GM12878 (cell line): ENCODE measurements around the gene NFATC2. TPM values are rescaled to one million over a fixed set of nuclear protein-coding genes. Genes with fewer than 3 reads are reported as not detected.

ENCODE experiments used
- ATAC-seq: fragments of 200-7000 bp; cut with Tn5 transposase; 3 replicates; pipeline ENCODE4 v1.9.1; 2020; ENCODE audit warnings: mild to moderate bottlenecking, moderate library complexity
- BruUV-seq: library from RNA; stranded (reverse); fragments of 400-500 nt; replicated peaks from 2 replicates; lab custom pipeline; 2021; lab: Mats Ljungman, UMichigan
- CTCF ChIA-PET: fragments of 300-600 bp; sonication (Branson Sonifier 250); formaldehyde crosslinking; extraction: SDS; loops from one replicate; lab custom pipeline; 2021; ENCODE audit warnings: inconsistent platforms; lab: Yijun Ruan, JAX
- POLR2A ChIA-PET: fragments of 350-600 bp; formaldehyde crosslinking; extraction: SDS; loops from one replicate; lab custom pipeline; 2021; ENCODE audit warnings: inconsistent platforms; lab: Charles Lee
- RAD21 ChIA-PET: fragments of 300-600 bp; sonication (Branson Sonifier 250); formaldehyde crosslinking; loops from one replicate; lab custom pipeline; 2023; ENCODE audit warnings: antibody characterized with exemption; ENCODE audit not compliant: unreplicated experiment; lab: Charles Lee
- SMC1A ChIA-PET: fragments of 300-600 bp; sonication (Branson Sonifier 250); formaldehyde crosslinking; loops from one replicate; lab custom pipeline; 2023; ENCODE audit not compliant: unreplicated experiment, uncharacterized antibody; lab: Charles Lee
- DNase-seq: peaks from one replicate; pipeline ENCODE4 v3.0.0-alpha.2; 2011; ENCODE audit warnings: low read depth, low spot score
- FAIRE-seq: peaks from 3 replicates; lab custom pipeline; 2011; peaks lifted over from hg19 to GRCh38; lab: Jason Lieb, UNC
- H2AFZ ChIP-seq: 2 replicates; pipeline ENCODE4 v1.6.0; 2011; ENCODE audit warnings: low read depth, low read length, control low read depth; ENCODE audit not compliant: control insufficient read depth
- H3K27ac ChIP-seq: 2 replicates; pipeline ENCODE4 v1.5.1; 2011; ENCODE audit warnings: control low read depth; ENCODE audit not compliant: control insufficient read depth, insufficient read depth
- H3K27me3 ChIP-seq, 2 experiments: replicated peaks in 1 of 2; 2 replicates each; pipeline versions ENCODE4 v1.6.0 to v1.6.1; 2011; ENCODE audit warnings: low read length in 1 of 2; ENCODE audit not compliant: control insufficient read depth in 2 of 2, insufficient read depth in 2 of 2
- H3K36me3 ChIP-seq, 2 experiments: 2 replicates each; pipeline ENCODE4 v1.5.1; 2011; ENCODE audit warnings: low read length in 1 of 2; ENCODE audit not compliant: control insufficient read depth in 2 of 2, insufficient read depth in 2 of 2
- H3K4me1 ChIP-seq: 2 replicates; pipeline ENCODE4 v1.6.1; 2011; ENCODE audit warnings: mild to moderate bottlenecking, low read length, moderate library complexity, mixed read lengths; ENCODE audit not compliant: control insufficient read depth, insufficient read depth
- H3K4me2 ChIP-seq: 2 replicates; pipeline ENCODE4 v1.6.0; 2011; ENCODE audit warnings: control low read depth; ENCODE audit not compliant: control insufficient read depth, insufficient read depth
- H3K4me3 ChIP-seq: fragments of 200-600 bp; sonication (generic); 2 replicates; pipeline ENCODE4 v1.5.1; 2016
- H3K79me2 ChIP-seq: 2 replicates; pipeline ENCODE4 v1.6.0; 2011; ENCODE audit warnings: low read length; ENCODE audit not compliant: control insufficient read depth, insufficient read depth
- H3K9ac ChIP-seq: 2 replicates; pipeline ENCODE4 v1.8.0; 2011; ENCODE audit warnings: low read length, control low read depth, mixed read lengths; ENCODE audit not compliant: control insufficient read depth, insufficient read depth
- H3K9me3 ChIP-seq: replicated peaks from 3 replicates; pipeline ENCODE4 v1.5.1; 2011; ENCODE audit warnings: mild to moderate bottlenecking, low read length; ENCODE audit not compliant: control insufficient read depth, insufficient read depth
- H4K20me1 ChIP-seq: 2 replicates; pipeline ENCODE4 v1.6.0; 2011; ENCODE audit not compliant: control insufficient read depth, insufficient read depth
- CHD2 ChIP-seq: IDR thresholded peaks from 2 replicates; pipeline ENCODE4 v1.6.1; 2011; ENCODE audit warnings: low read depth, low read length, improper control_type of control experiment, borderline replicate concordance
- LARP7 ChIP-seq: fragments of 450-650 bp; IDR thresholded peaks from 2 replicates; pipeline ENCODE4 v1.6.1; 2017; ENCODE audit warnings: mild to moderate bottlenecking
- PAX5 ChIP-seq: IDR thresholded peaks from 2 replicates; pipeline ENCODE4 v1.6.1; 2011; ENCODE audit warnings: low read depth, low read length, borderline replicate concordance
- SIX5 ChIP-seq: IDR thresholded peaks from 2 replicates; pipeline ENCODE4 v1.6.1; 2011; ENCODE audit warnings: mild to moderate bottlenecking, low read depth, low read length, moderate library complexity; ENCODE audit not compliant: severe bottlenecking
- SMAD1 ChIP-seq: fragments of 450-650 bp; IDR thresholded peaks from 2 replicates; pipeline ENCODE4 v1.6.1; 2018; ENCODE audit warnings: mild to moderate bottlenecking, low read depth; ENCODE audit not compliant: partially characterized antibody
- SREBF1 ChIP-seq: IDR thresholded peaks from 2 replicates; pipeline ENCODE4 v1.6.1; 2012; ENCODE audit warnings: mild to moderate bottlenecking, low read length
- SRF ChIP-seq, 2 experiments: IDR thresholded peaks; 2 replicates each; pipeline ENCODE4 v1.6.1; 2011; ENCODE audit warnings: low read depth in 2 of 2, low read length in 2 of 2, mild to moderate bottlenecking in 1 of 2, moderate library complexity in 1 of 2
- SUPT20H ChIP-seq: IDR thresholded peaks from 2 replicates; pipeline ENCODE4 v1.6.1; 2011; ENCODE audit warnings: low read depth, mild to moderate bottlenecking, low read length, moderate library complexity, borderline replicate concordance; ENCODE audit not compliant: control insufficient read depth
- TBL1XR1 ChIP-seq: IDR thresholded peaks from 2 replicates; pipeline ENCODE4 v1.6.1; 2012; ENCODE audit warnings: low read depth, low read length, improper control_type of control experiment
- TCF7 ChIP-seq: IDR thresholded peaks from 2 replicates; pipeline ENCODE4 v1.6.1; 2014; ENCODE audit warnings: antibody characterized with exemption, borderline replicate concordance
- WGBS: methylation state at CpG from one replicate; pipeline ENCODE4 v1.1.6; 2016; ENCODE audit warnings: low lambda C conversion rate; ENCODE audit not compliant: insufficient replicate concordance, insufficient coverage; ENCODE audit errors: missing lambda C conversion rate; 5-methylcytosine and 5-hydroxymethylcytosine counted together
- in situ Hi-C: fragments of 300-500 bp; cut with MboI; formaldehyde crosslinking; loops from 9 replicates; pipeline ENCODE4 v1.14.3; 2018; ENCODE audit warnings: mixed read lengths
- intact Hi-C: fragments of 100-400 bp; cut with micrococcal nuclease; formaldehyde crosslinking; loops from one replicate; pipeline ENCODE4 v1.14.2; 2022; ENCODE audit not compliant: unreplicated experiment
- polyA plus RNA-seq, 11 experiments: library from polyadenylated mRNA; depleted of rRNA in 4 of 11; unstranded in 6 of 11; stranded (reverse) in 5 of 11; fragments of >200 nt; fragmentation: Nextera tagmentation in 4 of 11; fragmentation: Illumina TruSeq in 1 of 11; extraction: Ambion mirVana in 4 of 11; extraction: Trizol in 1 of 11; gene quantifications; 1 replicate in 1 of 11; 2 replicates in 10 of 11; pipeline versions ENCODE4 v1.2.1 to v1.2.3, GENCODE V29; 2011 to 2016; ENCODE audit warnings: inconsistent platforms in 2 of 11, missing spikeins in 2 of 11, low read depth in 1 of 11
- total RNA-seq, 4 experiments: library from RNA; depleted of rRNA in 3 of 4; stranded (reverse); fragments of >200 nt in 3 of 4; fragmentation: Illumina TruSeq in 1 of 4; extraction: Trizol in 1 of 4; gene quantifications; 2 replicates each; pipeline versions ENCODE4 v1.2.1 to v1.2.3, GENCODE V29; 2013 to 2021
- TF ChIP-seq, protein P1 (sequence below): fragments of 450-650 bp; conservative IDR thresholded peaks from 2 replicates; pipeline ENCODE4 v1.6.1; 2017; ENCODE audit warnings: mild to moderate bottlenecking, moderate library complexity
- TF ChIP-seq, protein P2 (sequence below): fragments of 450-650 bp; IDR thresholded peaks from 2 replicates; pipeline ENCODE4 v1.6.1; 2018; ENCODE audit warnings: mild to moderate bottlenecking, low read depth, moderate library complexity; ENCODE audit not compliant: partially characterized antibody
- TF ChIP-seq, protein P3 (sequence below): IDR thresholded peaks from 2 replicates; pipeline ENCODE4 v1.6.1; 2012; ENCODE audit warnings: improper control_type of control experiment, low read depth, low read length; ENCODE audit not compliant: insufficient replicate concordance

The NFATC2 gene
- total and polyA plus RNA-seq, 10 of the 15 experiments (the other 5 are each of a cell fraction or from before 2014, with no cell fraction given): 3.3 to 20.0 (median 7.3) TPM

DNA sequence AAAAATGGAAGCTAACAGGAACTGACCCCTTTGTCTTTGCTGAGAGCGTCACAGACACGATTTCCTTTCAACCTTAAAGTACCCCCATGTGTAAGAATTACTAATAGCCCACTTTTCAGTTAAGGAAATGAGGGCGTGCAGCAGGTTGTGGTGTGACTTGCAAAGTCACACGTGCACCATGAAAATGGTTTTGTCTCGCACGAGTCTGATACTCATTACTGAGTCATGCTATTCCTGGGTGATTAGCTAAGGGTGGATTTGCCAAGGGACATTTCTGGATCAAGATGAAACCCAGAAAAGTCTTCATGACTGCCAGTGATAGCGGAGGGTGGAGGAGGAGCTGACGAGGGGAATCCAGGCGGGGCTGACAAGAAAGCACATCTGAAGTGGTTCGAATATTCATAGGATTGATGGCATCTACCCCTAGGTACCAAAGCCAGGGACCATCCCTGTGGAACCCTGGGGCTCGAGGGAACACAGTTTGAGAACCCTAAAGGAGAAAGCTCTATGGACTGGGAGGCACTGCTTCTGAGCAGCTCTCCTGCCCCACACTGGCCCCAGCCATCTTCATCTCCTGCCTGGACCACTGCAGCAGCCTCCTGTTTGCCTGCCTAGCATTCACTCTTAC is 12.1 kb upstream of the NFATC2 start:
- intact Hi-C loops (no loop called here), in situ Hi-C loops (no loop called here)
- H3K36me3 ChIP-seq: no peaks in the 10 kb centered on the region
- ChIA-PET RAD21 (interaction anchor here (0.6 kb wide), 1 partner anchor 73 kb away, joined by 3 read pairs; no protein-coding TSS in a partner anchor), CTCF (interaction anchor here (0.9 to 1.2 kb wide), 4 partner anchors 10 to 168 kb away, joined by 3 to 4 read pairs (median 3); no protein-coding TSS in a partner anchor), SMC1A (interaction anchor here (0.9 to 1.2 kb wide), 2 partner anchors 19 to 117 kb away, joined by 3 read pairs; no protein-coding TSS in a partner anchor), POLR2A (interaction anchor here (0.6 kb wide), 2 partner anchors 51 to 399 kb away, joined by 3 to 4 read pairs; no protein-coding TSS in a partner anchor)
- no peaks in the 10 kb centered on the region for H3K79me2 ChIP-seq
- 29% methylated on average over 11 of the region's 11 CpGs for WGBS
- peaks cover 0 to 5% of the 10 kb centered on the region in 2 experiments; a peak in 1 of 4 replicates for H3K27me3 ChIP-seq
- no peak overlapping the region for H3K4me3 ChIP-seq
- FAIRE-seq (no peak), ATAC-seq (peak; percentile 67), DNase-seq (no peak)
- no peaks in the 10 kb centered on the region for H3K9me3 ChIP-seq
- H3K4me2 ChIP-seq: no peak overlapping the region
- peaks cover 6% of the 10 kb centered on the region; the same call in 1 of the 2 replicates for H3K4me1 ChIP-seq
- no TSS peak for BruUV-seq
- no peaks in the 10 kb centered on the region for H4K20me1 ChIP-seq
- H3K9ac ChIP-seq: no peak overlapping the region
- H3K27ac ChIP-seq: no peak overlapping the region
- no peak overlapping the region; the same call in 1 of the 2 replicates for H2AFZ ChIP-seq
- TF ChIP-seq TCF7 (no peak), CHD2 (no peak), TBL1XR1 (no peak), SRF (IDR thresholded peaks at IDR 0.05; ENCODE audit: low read depth in 2 of 2, low read length in 2 of 2) (no peak), PAX5 (peak; percentile 37; the same call in 1 of the 2 replicates), SIX5 (no peak), SMAD1 (no peak), SREBF1 (no peak), SUPT20H (no peak), LARP7 (no peak)
- TF ChIP-seq, protein P1, sequence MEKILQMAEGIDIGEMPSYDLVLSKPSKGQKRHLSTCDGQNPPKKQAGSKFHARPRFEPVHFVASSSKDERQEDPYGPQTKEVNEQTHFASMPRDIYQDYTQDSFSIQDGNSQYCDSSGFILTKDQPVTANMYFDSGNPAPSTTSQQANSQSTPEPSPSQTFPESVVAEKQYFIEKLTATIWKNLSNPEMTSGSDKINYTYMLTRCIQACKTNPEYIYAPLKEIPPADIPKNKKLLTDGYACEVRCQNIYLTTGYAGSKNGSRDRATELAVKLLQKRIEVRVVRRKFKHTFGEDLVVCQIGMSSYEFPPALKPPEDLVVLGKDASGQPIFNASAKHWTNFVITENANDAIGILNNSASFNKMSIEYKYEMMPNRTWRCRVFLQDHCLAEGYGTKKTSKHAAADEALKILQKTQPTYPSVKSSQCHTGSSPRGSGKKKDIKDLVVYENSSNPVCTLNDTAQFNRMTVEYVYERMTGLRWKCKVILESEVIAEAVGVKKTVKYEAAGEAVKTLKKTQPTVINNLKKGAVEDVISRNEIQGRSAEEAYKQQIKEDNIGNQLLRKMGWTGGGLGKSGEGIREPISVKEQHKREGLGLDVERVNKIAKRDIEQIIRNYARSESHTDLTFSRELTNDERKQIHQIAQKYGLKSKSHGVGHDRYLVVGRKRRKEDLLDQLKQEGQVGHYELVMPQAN: no peak
- TF ChIP-seq, protein P2, sequence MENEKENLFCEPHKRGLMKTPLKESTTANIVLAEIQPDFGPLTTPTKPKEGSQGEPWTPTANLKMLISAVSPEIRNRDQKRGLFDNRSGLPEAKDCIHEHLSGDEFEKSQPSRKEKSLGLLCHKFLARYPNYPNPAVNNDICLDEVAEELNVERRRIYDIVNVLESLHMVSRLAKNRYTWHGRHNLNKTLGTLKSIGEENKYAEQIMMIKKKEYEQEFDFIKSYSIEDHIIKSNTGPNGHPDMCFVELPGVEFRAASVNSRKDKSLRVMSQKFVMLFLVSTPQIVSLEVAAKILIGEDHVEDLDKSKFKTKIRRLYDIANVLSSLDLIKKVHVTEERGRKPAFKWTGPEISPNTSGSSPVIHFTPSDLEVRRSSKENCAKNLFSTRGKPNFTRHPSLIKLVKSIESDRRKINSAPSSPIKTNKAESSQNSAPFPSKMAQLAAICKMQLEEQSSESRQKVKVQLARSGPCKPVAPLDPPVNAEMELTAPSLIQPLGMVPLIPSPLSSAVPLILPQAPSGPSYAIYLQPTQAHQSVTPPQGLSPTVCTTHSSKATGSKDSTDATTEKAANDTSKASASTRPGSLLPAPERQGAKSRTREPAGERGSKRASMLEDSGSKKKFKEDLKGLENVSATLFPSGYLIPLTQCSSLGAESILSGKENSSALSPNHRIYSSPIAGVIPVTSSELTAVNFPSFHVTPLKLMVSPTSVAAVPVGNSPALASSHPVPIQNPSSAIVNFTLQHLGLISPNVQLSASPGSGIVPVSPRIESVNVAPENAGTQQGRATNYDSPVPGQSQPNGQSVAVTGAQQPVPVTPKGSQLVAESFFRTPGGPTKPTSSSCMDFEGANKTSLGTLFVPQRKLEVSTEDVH: no peak
- TF ChIP-seq, protein P3, sequence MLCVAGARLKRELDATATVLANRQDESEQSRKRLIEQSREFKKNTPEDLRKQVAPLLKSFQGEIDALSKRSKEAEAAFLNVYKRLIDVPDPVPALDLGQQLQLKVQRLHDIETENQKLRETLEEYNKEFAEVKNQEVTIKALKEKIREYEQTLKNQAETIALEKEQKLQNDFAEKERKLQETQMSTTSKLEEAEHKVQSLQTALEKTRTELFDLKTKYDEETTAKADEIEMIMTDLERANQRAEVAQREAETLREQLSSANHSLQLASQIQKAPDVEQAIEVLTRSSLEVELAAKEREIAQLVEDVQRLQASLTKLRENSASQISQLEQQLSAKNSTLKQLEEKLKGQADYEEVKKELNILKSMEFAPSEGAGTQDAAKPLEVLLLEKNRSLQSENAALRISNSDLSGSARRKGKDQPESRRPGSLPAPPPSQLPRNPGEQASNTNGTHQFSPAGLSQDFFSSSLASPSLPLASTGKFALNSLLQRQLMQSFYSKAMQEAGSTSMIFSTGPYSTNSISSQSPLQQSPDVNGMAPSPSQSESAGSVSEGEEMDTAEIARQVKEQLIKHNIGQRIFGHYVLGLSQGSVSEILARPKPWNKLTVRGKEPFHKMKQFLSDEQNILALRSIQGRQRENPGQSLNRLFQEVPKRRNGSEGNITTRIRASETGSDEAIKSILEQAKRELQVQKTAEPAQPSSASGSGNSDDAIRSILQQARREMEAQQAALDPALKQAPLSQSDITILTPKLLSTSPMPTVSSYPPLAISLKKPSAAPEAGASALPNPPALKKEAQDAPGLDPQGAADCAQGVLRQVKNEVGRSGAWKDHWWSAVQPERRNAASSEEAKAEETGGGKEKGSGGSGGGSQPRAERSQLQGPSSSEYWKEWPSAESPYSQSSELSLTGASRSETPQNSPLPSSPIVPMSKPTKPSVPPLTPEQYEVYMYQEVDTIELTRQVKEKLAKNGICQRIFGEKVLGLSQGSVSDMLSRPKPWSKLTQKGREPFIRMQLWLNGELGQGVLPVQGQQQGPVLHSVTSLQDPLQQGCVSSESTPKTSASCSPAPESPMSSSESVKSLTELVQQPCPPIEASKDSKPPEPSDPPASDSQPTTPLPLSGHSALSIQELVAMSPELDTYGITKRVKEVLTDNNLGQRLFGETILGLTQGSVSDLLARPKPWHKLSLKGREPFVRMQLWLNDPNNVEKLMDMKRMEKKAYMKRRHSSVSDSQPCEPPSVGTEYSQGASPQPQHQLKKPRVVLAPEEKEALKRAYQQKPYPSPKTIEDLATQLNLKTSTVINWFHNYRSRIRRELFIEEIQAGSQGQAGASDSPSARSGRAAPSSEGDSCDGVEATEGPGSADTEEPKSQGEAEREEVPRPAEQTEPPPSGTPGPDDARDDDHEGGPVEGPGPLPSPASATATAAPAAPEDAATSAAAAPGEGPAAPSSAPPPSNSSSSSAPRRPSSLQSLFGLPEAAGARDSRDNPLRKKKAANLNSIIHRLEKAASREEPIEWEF: no peak
